GM18520 (cell line): ENCODE measurements around the gene ASIC2.

Source experiments
- ATAC-seq: cut with Tn5 transposase; IDR thresholded peaks from one replicate; pipeline ENCODE4 v1.9.1; 2021; ENCODE audit not compliant: unreplicated experiment

The ASIC2 gene

DNA sequence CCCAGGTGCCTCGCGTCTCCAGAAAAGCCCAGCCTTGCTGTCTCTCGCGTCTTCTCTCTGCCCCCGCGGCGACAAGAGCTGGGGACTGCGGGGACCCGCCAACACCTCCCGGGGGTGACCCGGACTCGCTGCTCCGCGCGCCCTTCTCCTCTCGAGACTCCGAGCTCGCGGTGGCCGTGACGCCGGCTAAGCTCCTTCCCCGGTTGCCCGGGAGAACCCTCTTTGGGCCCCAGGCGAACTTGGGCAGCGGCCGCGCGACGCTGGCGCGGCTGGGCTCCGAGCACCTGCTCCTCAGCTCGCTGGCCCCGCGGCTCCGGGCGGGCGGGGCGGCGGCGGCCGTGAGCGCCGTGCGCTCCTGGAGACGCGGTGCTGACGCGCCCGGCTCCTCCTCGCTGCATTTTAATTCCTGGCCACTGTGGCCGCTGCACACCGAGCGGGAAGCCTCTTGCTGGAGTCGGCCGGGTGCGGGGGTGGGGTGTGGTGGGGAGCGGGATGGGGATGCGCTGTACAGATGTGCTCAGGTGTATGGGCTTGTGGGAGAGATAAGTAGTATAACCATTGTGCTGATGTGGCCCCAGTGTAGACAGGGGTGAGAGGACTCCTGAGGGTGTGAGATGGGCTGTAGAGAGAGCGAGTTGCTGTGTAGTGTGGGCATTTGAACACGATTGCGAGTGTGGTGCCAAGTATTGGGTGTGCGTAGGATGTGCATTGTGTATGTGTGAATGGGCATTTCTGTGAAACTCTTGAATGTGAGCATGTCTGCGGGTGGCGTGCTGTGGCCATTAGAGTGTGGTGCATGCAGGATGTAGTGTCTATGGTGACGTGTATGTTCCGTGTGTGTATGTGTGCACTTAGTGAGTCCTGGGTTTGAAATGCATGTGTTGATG, at the start of gene ASIC2:
TSS of gene ASIC2 (minus strand) at position 315 of the 887 bp plus-strand sequence.
- ATAC-seq: no peak

DNA sequence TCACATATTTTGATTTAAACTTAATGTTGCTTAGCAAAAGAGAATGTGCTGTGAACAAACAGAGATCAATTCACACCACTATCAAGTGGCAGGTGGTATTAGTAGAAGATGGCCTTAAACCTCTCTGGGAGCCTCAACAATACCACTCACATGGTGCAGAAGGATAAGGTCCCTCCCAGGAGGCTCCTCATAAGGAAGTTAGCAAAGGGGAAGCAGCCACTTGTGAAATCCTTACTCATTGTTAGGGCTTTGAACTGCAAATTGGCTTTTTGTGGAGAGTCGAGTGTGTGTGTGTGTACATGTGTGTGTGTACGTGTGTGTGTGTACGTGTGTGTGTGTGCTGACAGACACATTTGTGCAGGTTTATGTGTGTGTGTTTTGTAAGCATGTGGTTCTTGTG, 48.9 kb upstream of the ASIC2 start:
- ATAC-seq: no peak

DNA sequence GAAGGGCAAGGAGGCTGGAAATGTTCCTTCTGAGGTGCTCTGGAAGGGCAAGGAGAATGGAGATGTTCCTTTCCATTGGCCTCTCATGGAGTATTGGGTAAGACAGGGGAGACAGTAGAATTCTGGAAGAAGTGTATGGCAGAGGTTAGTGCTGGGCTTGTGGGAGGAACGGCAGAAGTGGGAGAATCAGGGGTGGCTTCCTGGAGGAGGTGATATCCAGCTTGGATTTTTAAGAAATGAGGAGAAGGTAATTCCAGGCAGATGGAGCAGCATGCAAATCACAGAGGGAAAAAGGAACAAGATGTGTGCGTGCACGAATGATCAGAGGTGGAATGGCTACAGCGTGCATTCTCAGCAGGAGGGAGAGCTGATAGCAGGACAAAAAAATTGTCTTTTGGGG, 45.1 kb upstream of the ASIC2 start:
- ATAC-seq: no peak

DNA sequence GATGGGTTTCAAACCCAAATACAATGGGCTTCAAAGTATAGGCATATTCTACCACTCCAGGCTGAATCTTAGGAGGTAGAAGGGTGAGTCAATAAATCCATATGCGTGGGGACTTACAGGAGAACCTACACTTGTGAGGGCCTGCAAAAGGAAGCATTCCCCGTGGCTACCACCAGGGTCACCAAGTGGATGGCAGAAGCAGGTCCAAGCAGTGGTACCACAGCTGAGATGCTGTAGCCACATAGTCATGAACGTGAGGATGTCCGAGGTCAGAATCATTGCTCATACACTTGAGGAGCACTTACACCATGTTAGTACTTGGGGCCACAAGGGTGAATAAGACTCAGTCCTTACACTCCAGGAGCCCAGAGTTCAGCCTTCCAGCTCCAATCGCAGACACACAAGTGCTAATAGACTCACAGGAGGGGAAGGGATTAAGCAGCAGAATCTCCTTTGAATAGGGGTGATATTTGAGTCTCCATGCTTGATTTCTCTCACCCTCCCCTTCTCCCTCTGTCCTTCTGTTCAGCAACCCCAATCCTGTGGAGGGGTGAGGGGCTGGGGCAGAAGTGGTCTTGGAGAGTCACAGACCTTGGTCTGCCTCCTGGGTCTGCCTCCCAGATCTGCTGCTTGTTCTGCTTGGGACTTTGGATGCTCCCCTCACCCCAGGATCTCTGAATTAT, 42.5 kb upstream of the ASIC2 start:
- no peak for ATAC-seq

DNA sequence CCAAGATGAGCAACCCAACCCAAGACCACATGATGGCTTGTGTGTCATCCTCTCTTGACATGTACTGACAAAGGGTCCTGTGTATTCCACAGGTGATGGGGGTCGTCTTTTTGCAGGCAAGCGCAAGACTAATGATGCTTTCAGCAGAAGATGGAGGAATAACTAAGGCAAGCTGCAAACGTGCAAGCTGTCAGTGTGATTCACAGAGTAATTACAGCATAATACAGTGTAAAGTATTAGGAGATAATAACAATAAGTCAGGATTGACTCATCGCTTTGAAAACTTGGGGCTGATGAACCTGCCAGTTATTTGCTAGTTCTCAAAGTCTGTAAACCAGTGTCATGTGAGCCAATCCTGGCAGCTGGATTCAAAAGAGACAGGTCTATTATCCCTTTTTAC, 41.6 kb upstream of the ASIC2 start:
- no peak for ATAC-seq

DNA sequence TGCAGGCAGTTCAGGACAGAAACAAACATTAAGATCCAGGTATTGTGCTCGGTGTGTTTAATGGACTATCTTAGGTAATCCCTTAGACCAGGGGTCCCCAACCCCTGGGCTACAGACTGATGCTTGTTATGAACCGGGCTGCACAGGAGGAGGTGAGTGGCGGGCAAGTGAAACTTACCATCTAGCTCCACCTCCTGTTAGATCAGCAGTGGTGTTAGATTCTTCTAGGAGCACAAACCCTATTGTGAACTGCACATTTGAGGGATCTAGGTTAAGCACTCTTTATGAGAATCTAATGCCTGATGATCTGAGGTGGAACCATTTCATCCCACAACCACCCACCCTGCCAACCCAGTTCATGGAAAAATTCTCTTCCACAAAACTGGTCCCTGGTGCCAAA, 37.8 kb upstream of the ASIC2 start:
- ATAC-seq: no peak

DNA sequence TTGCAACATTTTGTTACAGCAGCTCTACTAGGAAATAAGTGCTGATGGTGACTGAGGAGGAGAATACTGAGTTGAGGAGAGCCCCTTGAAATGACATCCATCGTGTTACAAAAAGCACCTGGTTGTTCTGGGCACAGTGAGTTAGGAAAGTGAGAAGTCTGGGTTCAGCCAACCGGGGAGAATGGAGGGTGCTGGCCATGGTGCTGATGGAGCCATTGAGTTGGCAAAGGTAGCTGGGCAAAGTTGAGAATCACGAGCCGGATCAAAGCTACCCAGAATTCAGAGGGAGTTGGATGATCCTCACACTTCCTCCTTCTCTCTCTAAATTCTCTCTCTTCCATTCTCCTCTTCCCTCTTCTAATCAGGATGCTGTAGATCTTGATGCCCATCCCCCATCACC, 35.0 kb upstream of the ASIC2 start:
- no peak for ATAC-seq

DNA sequence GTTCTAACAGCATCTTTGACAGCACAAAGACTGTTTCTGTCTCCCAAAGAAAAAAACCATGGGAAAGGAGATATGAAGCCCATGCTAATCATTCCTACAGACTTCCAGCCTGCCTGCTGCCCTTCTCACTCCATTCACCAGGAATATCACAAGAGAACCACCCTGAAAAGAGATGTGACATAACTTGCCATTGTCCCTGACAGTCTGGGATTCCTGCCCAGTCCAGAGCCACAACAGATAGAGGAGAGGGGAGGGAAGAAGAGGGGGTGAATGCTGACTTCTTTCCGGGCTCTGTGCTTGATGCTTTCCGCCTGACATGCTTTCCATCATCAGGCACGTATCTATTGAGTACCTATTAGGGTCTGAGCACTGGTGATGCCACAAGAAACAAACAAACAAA, 31.6 kb upstream of the ASIC2 start:
- ATAC-seq: no peak

DNA sequence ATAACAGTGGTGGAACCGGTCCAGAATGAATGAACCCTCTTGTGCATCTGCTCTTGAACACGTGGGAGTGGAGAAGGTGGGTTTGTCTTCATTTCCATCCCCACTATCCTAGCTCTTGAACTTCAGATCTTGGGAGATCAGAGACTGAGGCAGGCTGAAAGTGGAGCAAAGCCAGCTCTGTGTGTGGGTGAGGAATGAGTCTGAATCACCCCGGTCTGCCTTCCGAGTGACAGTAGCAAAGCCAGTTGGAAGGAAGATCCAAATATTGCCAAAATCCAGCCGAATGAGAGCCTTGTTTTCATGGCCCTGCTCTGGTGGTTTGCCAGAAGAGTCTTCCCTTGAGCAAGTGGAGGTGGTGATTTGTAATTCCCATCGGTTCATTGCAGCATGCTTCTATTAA, 29.0 kb upstream of the ASIC2 start:
- ATAC-seq: no peak

DNA sequence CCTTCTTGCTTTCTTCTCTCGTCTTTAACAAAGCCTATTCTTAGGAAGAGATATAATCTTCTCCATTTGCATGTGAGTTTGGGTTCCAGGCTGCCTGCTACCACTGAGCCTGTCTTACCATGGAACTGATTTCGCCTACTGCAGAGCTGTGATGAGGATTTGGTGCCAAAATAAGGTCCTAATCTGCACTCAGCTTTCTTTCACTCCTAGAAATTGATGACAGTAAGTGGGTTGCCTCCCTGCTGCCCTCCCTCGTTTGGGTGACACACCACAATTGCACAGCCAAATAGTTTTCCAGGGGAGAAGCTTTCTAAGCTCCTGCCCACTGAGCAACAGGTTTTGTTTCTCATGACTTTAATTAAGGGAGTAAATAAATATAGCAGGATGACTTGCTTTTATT, 25.1 kb upstream of the ASIC2 start:
- no peak for ATAC-seq

DNA sequence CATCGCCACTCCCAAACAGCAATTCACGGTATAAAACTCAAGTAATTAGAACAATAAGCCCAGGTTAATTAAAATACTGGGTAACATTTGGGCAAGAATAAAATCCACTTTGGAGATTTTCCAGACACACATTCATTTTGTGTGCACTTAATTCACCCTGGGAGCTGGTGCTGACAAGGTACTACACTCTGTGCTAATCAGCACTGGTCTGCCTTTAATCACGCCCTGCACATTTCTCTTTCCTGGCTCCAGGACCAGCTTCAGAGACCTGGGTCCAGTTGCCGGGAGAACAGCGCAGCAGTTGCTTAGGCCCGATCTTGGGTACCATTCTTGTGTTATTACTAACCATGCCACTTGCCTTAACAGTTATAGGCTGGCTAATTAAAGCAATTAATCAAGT, 23.7 kb upstream of the ASIC2 start:
- ATAC-seq: no peak

DNA sequence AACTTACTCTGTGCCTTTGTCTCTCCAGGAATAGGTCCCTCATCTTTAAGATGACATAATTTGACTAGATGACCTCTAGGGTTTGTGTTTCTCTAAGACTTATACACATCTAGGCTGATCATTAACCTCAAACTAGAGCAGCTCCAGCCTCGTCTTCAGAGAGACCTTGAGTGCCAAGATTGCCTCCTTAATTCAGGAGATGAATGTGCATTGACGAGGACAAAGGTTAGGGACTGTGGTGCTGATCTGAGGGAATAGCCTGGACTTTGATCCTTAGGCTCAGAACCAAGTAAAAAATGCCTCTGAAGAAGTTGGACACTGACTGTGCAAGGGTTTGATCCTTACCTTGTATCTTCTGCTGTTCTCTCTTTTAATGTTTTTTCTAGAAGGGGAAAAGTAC, 17.2 kb upstream of the ASIC2 start:
- no peak for ATAC-seq

DNA sequence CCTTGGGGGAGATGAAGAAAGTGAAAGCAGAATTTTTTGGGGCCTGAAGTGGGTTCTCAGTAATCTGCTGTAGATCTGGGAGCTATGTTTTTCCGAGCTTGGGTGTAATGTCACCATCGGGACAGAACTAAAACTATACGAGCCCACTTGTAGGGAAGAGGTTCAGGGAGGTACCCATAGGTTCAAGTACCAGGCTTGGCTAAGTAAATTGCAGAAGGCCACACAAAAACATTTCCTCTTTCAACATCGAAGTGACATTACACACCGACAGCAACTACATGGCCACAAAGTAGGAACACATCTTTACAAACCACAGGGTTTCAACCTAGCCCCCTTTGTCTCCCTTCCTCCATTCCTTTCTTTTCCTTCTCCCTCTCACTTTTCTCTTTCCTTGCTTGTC, 10.2 kb upstream of the ASIC2 start:
- no peak for ATAC-seq

DNA sequence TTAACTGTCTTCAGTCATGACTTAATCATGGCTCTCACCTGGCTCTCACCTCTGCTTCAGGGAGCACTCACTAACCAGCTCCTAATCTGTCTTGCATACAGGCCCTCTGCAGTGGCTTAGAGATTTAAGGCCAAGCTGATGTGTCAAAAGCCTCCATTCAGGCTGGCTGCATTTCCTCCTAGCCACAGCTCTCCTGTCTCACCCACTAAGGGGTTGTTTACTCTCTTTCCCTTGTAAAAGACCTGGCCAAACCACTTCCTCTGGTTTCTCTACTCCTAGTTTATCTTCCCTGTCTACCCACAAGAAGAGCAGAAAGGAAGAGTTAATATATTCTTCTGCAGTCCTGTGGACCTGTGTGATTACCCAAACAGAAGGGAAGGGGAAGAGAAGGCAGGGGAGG, 9.3 kb upstream of the ASIC2 start:
- ATAC-seq: no peak

DNA sequence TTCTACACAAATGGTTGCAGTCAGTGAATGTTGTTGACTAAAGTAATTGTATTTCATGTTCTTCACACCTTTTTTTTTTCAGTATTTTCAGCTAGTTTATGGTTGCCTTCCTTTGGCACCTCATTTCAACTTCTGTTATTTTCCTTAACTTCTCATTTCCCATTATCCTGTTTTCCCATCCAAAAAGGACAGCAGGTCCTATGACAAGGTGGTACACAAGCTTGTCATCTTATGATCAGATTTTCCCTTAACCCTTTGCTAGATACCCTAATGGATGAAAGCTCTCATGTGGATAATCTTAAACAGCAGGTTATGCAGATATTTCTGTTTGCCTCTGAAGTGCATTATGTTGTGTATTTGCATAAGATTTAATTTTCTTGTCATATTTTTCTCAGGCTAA, 7.1 kb upstream of the ASIC2 start:
- no peak for ATAC-seq

DNA sequence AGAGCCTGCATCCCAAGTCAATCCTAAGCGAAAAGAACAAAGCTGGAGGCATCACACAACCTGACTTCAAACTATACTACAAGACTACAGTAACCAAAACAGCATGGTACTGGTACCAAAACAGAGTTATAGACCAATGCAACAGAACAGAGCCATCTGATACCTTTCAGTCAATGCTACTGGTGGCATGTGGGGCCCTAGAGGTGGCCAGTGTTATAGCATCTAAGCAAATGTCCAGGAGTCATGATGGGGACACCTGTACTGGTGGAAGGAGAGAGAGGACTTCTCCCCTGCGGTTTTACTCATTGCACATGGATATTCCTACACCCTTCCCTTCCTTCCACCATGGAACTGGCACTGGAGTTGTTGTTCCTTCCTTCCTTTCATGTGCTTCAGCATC, 6.0 kb upstream of the ASIC2 start:
- ATAC-seq: no peak

DNA sequence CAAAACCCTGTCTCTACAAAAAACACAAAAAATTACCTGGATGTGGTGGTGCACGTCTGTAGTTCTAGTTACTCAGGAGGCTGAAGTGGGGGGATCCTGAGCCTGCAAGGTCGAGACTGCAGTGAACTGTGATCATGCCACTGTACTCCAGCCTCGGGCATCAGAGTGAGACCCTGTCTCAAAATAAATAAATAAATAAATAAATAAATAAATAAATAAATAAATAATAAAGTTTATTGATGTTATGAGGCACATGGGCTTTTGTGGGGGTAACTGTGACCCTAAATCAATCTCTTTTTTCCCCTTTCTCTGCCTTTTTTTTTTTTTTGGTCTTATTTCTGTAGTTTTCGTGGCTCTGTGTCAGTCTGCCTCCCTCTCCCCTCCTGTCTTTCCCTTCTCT, 4.5 kb upstream of the ASIC2 start:
- no peak for ATAC-seq

DNA sequence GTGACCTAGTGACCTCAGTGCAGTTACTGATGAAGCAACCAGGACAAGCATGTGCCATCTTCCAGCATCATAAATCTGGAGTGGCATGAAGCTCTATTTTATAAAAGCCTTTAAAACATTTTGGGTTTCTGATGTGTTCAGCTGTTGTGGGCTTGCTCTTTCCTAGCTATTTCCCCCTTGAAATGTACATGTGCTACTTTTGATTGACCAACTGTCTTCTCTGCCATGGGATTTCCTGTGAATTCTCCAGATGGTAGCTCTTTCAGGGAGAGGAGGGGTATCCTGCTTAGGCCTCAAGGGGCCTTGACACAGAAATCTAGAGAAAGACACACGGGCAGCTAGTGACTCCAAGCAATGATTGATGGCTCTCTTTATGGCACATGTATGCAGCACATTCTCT, 1.9 kb upstream of the ASIC2 start:
- ATAC-seq: no peak

DNA sequence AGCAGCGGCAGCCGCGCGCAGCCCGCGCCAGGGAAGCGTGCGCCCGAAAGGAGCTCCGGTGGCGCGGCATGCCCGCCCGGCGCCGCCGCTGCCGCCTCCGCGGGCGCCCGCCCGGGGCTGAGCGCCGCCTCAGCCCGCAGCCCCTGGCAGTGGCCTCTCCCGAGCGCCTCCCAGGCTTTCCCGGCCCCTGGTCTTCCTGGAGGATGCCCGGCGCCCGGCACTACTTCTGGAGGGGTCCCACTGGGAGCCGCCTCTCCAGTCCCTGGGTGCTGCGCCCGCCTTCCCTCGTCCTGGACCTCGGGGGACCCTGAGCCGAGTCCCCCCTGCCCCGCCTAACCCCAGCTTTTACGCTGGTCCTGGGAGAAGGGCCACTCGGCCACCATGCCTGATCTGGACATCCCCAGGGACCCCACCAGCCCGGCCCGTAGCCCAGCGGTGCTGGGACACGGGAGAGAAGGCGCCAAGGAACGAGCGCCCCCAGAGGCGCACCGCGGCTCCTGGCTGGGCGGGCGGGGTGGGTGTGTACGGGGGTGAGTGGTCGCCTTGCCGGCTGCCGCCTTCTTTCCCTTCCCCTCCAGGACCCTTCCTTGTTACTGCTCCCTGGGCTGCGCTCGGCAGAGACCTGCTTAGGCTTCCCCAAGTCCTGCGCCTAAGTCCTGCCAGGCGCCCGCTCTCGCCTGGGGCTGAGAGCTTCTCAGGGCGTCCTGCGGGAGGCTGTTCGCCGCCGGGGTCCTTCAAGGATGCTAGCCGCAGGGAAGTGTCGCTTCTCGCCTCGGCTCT, 704 bp downstream of the ASIC2 start:
- no peak for ATAC-seq

DNA sequence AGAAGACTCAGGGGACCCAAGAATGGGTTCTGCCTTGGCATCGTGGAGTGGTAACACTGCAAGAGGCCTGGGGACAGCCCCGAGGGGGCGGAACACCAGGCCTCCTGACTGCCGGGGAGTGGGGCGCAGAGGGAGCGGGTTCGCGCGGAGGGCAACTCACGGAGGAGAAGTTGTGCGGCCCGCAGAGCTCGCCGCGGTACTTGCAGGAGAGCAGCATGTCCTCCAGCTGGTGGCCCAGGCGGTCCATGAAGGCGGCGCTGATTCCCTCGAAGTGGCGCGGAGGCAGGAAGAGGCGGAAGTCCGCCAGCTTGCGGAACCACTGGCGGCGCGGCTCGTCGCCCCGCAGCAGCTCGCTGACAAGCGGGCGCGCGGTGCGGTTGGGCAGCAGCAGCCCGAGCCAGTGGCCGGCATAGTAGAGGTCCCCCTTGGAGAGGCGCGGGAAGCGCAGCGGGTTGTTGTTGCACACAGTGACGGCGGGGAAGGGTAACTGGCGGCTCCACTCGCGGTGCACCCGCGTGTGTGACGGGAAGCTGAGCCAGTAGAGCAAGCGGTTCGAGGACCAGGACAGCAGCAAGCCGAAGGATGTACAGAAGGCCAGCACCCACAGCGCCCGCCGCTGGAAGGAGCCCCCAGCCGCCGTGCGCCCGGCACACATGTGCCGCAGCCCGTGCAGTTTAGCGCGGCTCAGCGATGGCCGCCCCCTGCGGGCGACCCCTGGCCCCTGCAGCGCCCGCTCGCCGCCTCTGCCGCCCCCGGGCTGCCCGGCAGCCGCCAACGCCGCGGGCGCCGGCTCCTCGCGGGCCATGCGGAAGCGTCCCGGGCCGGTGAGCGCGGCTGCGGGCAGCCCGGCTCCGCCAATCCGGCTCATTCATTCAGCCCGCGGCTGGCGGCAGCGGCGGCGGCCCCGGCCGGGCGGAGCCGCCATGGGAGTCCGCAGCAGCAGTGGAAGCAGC, 1.6 kb downstream of the ASIC2 start:
- no peak for ATAC-seq

DNA sequence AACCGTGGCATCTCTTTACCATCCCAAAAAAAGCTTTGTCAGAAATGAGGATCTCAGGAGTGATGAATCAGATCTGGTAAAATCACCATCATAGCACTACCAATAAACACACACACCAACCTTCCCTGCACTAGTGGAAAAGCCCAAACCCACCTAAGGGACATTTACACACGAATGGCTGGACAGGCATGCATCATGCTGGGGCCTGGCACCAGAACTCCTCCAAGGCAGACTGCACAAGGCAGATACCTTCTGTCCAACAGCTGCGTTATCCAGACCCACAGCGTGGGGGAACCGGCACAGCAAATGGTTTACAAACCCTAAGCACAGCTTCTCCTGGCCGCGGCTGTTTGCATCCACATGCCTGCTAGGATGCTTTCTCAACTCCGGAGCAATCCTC, 2.8 kb downstream of the ASIC2 start:
- no peak for ATAC-seq
